H7 (cell line): Measurements from ENCODE around the gene CPPED1. TPM values are rescaled to one million over a fixed set of nuclear protein-coding genes. Genes with fewer than 3 reads are reported as not detected.
A peak's percentile ranks its signal among the peaks of the same experiment; 100 is the strongest.
"Not testable (repeated sequence)": the region's sequence is repeated elsewhere in the genome, so short reads cannot be mapped to it uniquely, and the experiment has no call there.

Experiments
- DNase-seq: peaks from one replicate; pipeline ENCODE4 v3.0.0; 2012
- H3K27me3 ChIP-seq: 2 replicates; pipeline ENCODE4 v1.6.0; 2011; ENCODE audit warnings: mild to moderate bottlenecking, low read length; ENCODE audit not compliant: control insufficient read depth, insufficient read depth
- H3K36me3 ChIP-seq: replicated peaks from 2 replicates; pipeline ENCODE4 v1.5.1; 2011; ENCODE audit warnings: low read length; ENCODE audit not compliant: control insufficient read depth, insufficient read depth
- H3K4me3 ChIP-seq: 2 replicates; pipeline ENCODE4 v1.5.1; 2011; ENCODE audit warnings: low read depth, mild to moderate bottlenecking, control low read depth, low read length, moderate library complexity; ENCODE audit not compliant: insufficient read depth
- total RNA-seq: library from RNA; depleted of rRNA; stranded (reverse); fragments of >200 nt; shearing (Covaris generic); gene quantifications from 2 replicates; pipeline ENCODE4 v1.2.3, GENCODE V29; 2014; rRNA removed

CPPED1 gene
- 4.8 and 5.8 TPM in 2 replicates for total RNA-seq

GRCh38 chr16:12803203-12804093 lies at the start of gene CPPED1:
Gene CPPED1, minus strand, starts transcription at chr16:12803887. Its CDS starts 111 bp downstream, at chr16:12803776.
- Histone ChIP-seq H3K4me3 (peak within 1 kb of the TSS; percentile 77), H3K27me3 (no peaks in the 10 kb centered on the region), H3K36me3 (no peaks in the 10 kb centered on the region)
- peak; percentile 96 for DNase-seq

GRCh38 chr16:12850186-12850585 lies 46.5 kb upstream of the CPPED1 start:
- Histone ChIP-seq H3K36me3 (no peaks in the 10 kb centered on the region), H3K27me3 (no peaks in the 10 kb centered on the region), H3K4me3 (no peak overlapping the region)
- no peak for DNase-seq

- no peak for DNase-seq
- Histone ChIP-seq H3K36me3 (no peaks in the 10 kb centered on the region), H3K27me3 (no peaks in the 10 kb centered on the region), H3K4me3 (no peak overlapping the region)
These were observed 42.9 kb upstream of the CPPED1 start for GRCh38 chr16:12846592-12846991.

- no peak for DNase-seq
- Histone ChIP-seq H3K4me3 (no peak overlapping the region), H3K27me3 (no peaks in the 10 kb centered on the region), H3K36me3 (no peaks in the 10 kb centered on the region)
These were observed 41.6 kb upstream of the CPPED1 start for GRCh38 chr16:12845282-12845681.

GRCh38 chr16:12837756-12838155 lies 34.1 kb upstream of the CPPED1 start:
- no peak for DNase-seq
- Histone ChIP-seq H3K27me3 (no peaks in the 10 kb centered on the region), H3K36me3 (no peaks in the 10 kb centered on the region), H3K4me3 (no peak overlapping the region)

GRCh38 chr16:12837291-12837690 lies 33.6 kb upstream of the CPPED1 start:
- H3K27me3 ChIP-seq, result no peaks in the 10 kb centered on the region
- H3K4me3 ChIP-seq, result no peak overlapping the region
- H3K36me3 ChIP-seq, result no peaks in the 10 kb centered on the region
- no peak for DNase-seq

- no peaks in the 10 kb centered on the region for H3K27me3 ChIP-seq
- peak; percentile 17 for DNase-seq
- H3K36me3 ChIP-seq, result no peaks in the 10 kb centered on the region
- H3K4me3 ChIP-seq, result no peak overlapping the region
These were observed 30.2 kb upstream of the CPPED1 start for GRCh38 chr16:12833926-12834325.

GRCh38 chr16:12829096-12829888 lies 25.6 kb upstream of the CPPED1 start:
- Histone ChIP-seq H3K36me3 (no peaks in the 10 kb centered on the region), H3K27me3 (no peaks in the 10 kb centered on the region), H3K4me3 (no peak overlapping the region)
- no peak for DNase-seq

- Histone ChIP-seq H3K27me3 (no peaks in the 10 kb centered on the region), H3K36me3 (no peaks in the 10 kb centered on the region), H3K4me3 (no peak overlapping the region)
- no peak for DNase-seq
These were observed 24.5 kb upstream of the CPPED1 start for GRCh38 chr16:12828206-12828605.

GRCh38 chr16:12826559-12826958 lies 22.9 kb upstream of the CPPED1 start:
- no peak for DNase-seq
- Histone ChIP-seq H3K4me3 (no peak overlapping the region), H3K36me3 (no peaks in the 10 kb centered on the region)

GRCh38 chr16:12819126-12820117 lies 15.7 kb upstream of the CPPED1 start:
- no peaks in the 10 kb centered on the region for H3K27me3 ChIP-seq
- peak; percentile 75 for DNase-seq
- H3K36me3 ChIP-seq, result no peaks in the 10 kb centered on the region
- no peak overlapping the region for H3K4me3 ChIP-seq

More at GRCh38 chr16:12826559-12826958, 22.9 kb upstream of the CPPED1 start:
- no peaks in the 10 kb centered on the region for H3K27me3 ChIP-seq

- DNase-seq, result no peak
- Histone ChIP-seq H3K27me3 (no peaks in the 10 kb centered on the region), H3K4me3 (no peak overlapping the region), H3K36me3 (no peaks in the 10 kb centered on the region)
These were observed 14.6 kb upstream of the CPPED1 start for GRCh38 chr16:12818326-12818725.

- H3K27me3 ChIP-seq, DNase-seq, H3K4me3 ChIP-seq, H3K36me3 ChIP-seq: not testable (repeated sequence)
These were observed 13.1 kb upstream of the CPPED1 start for GRCh38 chr16:12816791-12817214.

GRCh38 chr16:12815361-12815760 lies 11.7 kb upstream of the CPPED1 start:
- no peaks in the 10 kb centered on the region for H3K27me3 ChIP-seq
- no peak overlapping the region for H3K4me3 ChIP-seq

More at GRCh38 chr16:12815361-12815760, 11.7 kb upstream of the CPPED1 start:
- H3K36me3 ChIP-seq, result no peaks in the 10 kb centered on the region
- no peak for DNase-seq
